GM10266 (cell line): Measurements from ENCODE around the gene TMEM131.
"Not testable (repeated sequence)": the region's sequence is repeated elsewhere in the genome, so short reads cannot be mapped to it uniquely, and the experiment has no call there.

Experiments used
- DNase-seq: peaks from one replicate; pipeline ENCODE4 v3.0.0; 2012; ENCODE audit errors: extremely low spot score
- TF ChIP-seq, protein P1 (sequence below): IDR thresholded peaks from 2 replicates; pipeline ENCODE4 v1.5.1; 2012; ENCODE audit warnings: mild to moderate bottlenecking, low read depth; ENCODE audit not compliant: control insufficient read depth, insufficient read depth; ENCODE audit errors: missing control alignments

TMEM131 gene

DNA sequence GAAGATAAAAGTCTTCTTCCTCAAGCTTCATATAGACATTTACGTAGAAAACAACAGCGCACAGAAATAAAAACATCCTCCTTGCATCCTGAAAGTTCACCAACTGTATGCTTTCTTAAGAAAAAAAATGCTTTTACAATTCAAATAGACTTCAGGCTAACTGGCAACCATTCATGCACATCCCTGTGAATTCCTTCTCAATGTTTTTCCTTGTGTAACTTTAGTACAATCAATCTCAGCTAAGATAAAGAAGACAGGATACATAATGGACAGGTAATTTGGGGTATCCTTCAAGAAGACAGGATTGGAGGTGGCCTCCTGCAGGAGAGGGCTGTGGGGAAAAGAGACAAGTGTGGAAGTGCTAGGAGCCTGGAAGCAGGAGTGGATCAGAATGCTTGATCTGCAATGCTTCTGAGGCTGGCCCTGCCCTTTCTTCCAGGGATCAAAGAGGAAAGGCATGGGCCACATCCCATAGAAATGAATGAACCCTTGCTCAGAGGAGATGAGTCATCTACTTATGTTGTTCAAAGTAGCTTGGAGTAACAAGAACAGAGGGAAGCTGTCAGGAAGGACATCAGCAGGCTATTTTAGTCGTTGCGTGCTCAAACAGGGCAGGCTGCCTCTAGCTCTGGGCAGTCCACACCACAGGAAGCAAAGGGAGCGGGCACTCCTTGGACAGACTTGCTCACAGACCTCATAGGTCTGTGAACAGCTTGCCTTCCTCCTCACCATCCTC, 126.6 kb downstream of the TMEM131 start:
- DNase-seq, result no peak
- TF ChIP-seq, protein P1, sequence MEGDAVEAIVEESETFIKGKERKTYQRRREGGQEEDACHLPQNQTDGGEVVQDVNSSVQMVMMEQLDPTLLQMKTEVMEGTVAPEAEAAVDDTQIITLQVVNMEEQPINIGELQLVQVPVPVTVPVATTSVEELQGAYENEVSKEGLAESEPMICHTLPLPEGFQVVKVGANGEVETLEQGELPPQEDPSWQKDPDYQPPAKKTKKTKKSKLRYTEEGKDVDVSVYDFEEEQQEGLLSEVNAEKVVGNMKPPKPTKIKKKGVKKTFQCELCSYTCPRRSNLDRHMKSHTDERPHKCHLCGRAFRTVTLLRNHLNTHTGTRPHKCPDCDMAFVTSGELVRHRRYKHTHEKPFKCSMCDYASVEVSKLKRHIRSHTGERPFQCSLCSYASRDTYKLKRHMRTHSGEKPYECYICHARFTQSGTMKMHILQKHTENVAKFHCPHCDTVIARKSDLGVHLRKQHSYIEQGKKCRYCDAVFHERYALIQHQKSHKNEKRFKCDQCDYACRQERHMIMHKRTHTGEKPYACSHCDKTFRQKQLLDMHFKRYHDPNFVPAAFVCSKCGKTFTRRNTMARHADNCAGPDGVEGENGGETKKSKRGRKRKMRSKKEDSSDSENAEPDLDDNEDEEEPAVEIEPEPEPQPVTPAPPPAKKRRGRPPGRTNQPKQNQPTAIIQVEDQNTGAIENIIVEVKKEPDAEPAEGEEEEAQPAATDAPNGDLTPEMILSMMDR, result no peak

DNA sequence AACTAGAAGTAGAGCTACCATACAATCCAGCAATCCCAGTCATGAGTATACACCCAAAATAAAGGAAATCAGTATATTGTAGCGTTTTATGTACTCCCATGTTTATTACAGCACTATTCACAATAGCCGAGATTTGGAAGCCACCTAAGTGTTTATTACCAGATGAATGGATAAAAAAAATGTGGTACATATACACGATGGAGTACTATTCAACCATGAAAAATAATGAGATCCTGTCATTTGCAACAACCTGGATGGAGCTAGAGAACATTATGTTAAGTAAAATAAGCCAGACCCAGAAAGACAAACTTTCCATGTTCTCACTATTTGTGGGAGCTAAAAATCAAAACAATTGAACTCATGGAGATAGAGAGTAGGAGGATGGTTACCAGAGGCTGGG, 131.9 kb downstream of the TMEM131 start:
- TF ChIP-seq, protein P1, result no peak
- no peak for DNase-seq

DNA sequence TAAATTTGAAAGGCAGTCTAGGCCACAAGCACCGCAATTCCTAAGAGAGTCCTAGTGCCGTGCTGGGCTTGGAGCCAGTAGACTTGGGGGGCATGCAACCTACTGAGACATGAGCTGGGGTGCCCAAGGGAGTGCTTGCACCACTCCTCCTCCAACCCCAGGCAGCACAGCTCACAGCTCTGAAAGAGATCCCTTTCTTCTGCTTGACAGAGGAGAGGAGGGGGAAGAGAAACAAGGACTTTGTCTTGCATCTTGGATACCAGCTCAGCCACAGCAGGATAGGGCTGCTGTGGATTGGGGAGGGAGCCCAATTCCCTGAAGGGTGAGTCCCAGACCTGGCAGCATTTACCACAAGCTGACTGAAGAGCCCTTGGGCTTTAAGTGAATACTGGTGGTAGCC, 134.6 kb downstream of the TMEM131 start:
- no peak for DNase-seq
- TF ChIP-seq, protein P1, result no peak

DNA sequence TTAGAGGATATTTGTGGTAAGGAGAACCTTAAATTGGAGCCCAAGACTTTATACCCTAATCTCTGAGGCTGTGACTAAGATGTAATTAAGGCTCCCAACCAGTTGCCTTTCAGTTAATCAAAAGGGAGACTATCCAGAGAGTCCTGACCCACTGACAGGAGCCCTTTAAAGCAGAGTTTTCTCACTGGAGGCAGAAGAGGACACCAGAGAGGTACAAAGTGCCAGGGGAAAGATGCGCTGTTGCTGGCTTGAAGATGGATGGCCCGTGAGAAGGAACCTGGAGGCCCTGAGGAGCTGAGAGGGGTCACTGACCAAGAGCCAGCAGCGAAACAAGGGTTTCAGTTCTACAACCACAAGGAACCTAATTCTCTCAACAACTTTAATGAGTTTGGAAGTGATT, 137.3 kb downstream of the TMEM131 start:
- no peak for DNase-seq
- TF ChIP-seq, protein P1, result no peak

DNA sequence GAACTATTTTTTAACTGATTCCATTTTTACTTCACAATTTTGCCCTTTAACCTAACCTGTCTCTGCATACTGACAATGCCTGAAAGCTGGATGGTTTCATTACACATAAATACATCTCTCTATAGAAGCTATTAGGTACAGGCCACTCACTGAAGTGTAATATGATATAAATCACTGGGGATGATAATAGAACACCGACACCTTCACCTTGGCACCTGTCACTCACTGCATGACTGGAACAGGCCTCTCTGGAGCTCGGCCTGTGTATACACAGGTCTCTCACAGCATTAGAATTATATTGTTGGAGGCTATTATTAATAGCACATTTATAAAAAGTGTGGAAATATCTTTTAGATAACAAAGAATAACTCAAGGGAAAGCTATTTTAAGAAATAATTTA, 138.2 kb downstream of the TMEM131 start:
- no peak for DNase-seq
- TF ChIP-seq, protein P1, result no peak

DNA sequence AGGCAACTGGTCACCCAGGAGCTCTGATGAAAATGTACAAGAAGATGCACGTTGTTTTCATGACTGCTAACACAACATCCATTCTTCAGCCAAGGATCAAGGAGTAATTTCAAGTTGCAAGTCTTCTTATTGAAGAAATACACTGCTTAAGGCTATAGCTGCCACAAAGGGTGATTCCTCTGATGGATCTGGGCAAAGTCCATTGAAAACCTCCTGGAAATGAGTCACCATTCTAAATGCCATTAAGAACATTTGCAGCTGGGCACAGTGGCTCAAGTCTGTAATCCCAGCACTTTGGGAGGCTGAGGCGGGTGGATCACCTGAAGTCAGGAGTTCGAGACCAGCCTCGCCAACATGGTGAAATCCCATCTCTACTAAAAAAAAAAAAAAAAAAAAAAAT, 142.7 kb downstream of the TMEM131 start:
- not testable (repeated sequence) for DNase-seq

DNA sequence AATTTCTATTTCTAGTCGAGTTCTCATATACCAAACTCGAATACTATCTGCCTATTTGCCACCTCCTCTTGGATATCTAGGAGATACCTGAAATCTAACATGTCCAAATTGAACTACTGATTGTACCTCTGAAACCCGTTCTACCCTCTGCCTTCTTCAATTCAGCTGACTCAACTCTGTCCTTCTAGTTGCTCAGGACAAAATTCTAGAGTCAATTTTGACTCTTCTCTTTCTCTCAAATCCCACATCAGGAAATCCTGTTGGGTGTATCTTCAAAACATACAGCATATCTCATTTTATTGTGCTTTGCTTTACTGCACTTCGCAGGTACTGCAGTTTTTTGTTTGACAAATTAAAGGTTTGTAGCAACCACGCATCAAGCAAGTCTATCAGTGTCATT, 144.6 kb downstream of the TMEM131 start:
- DNase-seq, result no peak
- TF ChIP-seq, protein P1, result no peak
